ENCODE measurements around the gene WNT10A.

- TF ChIP-seq CTCF (IDR thresholded peaks at IDR 0.05) (no peak), POLR2AphosphoS5 (IDR thresholded peaks at IDR 0.05; ENCODE audit: insufficient read depth in 1 of 2, low read depth in 1 of 2) (no peak), POLR2A (IDR thresholded peaks at IDR 0.05) (no peak)
Measured at GRCh38 chr2:218839888-218840287, 40.8 kb upstream of the WNT10A start.

All from vagina (tissue), 2 donors.